Parathyroid adenoma (tissue), 2 donors: ENCODE measurements around the gene TM9SF2.

Experiments
- H2AFZ ChIP-seq: fragments of 300-600 bp; sonication (generic); one replicate; pipeline ENCODE4 v1.7.0; 2017; ENCODE audit warnings: antibody characterized with exemption, mild to moderate bottlenecking
- H3K27ac ChIP-seq: fragments of 300-600 bp; sonication (generic); one replicate; pipeline ENCODE4 v1.7.0; 2017
- H3K27me3 ChIP-seq: fragments of 300-600 bp; sonication (generic); one replicate; pipeline ENCODE4 v1.7.0; 2017; ENCODE audit warnings: low read length; ENCODE audit not compliant: control insufficient read depth, insufficient read depth
- H3K36me3 ChIP-seq: fragments of 300-600 bp; sonication (generic); one replicate; pipeline ENCODE4 v1.7.0; 2017; ENCODE audit warnings: low read length; ENCODE audit not compliant: control insufficient read depth, insufficient read depth
- H3K4me1 ChIP-seq: fragments of 300-600 bp; sonication (generic); one replicate; pipeline ENCODE4 v1.7.0; 2017; ENCODE audit warnings: control low read depth
- H3K4me2 ChIP-seq: fragments of 300-600 bp; sonication (generic); one replicate; pipeline ENCODE4 v1.7.0; 2017; ENCODE audit warnings: low read length
- H3K4me3 ChIP-seq: fragments of 300-600 bp; sonication (generic); one replicate; pipeline ENCODE4 v1.7.0; 2017; ENCODE audit warnings: low read depth, low read length
- H3K79me2 ChIP-seq: fragments of 300-600 bp; sonication (generic); one replicate; pipeline ENCODE4 v1.7.0; 2017; ENCODE audit warnings: control low read depth
- H3K9ac ChIP-seq: fragments of 300-600 bp; sonication (generic); one replicate; pipeline ENCODE4 v1.7.0; 2017; ENCODE audit warnings: mild to moderate bottlenecking
- H3K9me3 ChIP-seq: fragments of 300-600 bp; sonication (generic); one replicate; pipeline ENCODE4 v1.7.0; 2017; ENCODE audit warnings: low read length; ENCODE audit not compliant: control insufficient read depth
- TF ChIP-seq, protein P1 (sequence below): fragments of 300-600 bp; sonication (generic); IDR thresholded peaks from one replicate; pipeline ENCODE4 v1.7.0; 2017; ENCODE audit warnings: antibody characterized with exemption, mild to moderate bottlenecking
- donor health status: primary hyperparathyroidism.

TM9SF2 gene

DNA sequence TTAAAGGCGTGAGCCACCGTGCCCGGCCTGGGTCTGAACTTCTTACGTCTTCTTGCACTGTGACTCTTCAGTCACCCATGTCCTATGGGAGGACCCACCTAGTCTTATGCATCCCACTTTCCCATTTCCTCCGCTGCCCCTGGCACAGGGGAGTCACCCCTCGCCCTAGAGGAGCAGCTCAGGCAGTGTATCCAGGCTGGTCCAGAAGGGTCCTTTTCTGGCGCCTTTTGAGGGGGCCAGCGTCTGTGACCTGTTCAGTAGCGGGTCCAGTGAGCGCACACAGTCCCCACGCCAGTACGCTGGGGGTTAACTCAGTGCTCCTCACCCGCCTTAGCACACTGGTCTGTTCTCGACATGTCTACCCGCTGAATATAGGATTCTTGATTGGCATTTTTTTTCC is 107.1 kb downstream of the TM9SF2 start:
- no peaks in the 10 kb centered on the region for H3K9me3 ChIP-seq
- H2AFZ ChIP-seq: no peak overlapping the region
- no peak overlapping the region for H3K27ac ChIP-seq
- TF ChIP-seq, protein P1, sequence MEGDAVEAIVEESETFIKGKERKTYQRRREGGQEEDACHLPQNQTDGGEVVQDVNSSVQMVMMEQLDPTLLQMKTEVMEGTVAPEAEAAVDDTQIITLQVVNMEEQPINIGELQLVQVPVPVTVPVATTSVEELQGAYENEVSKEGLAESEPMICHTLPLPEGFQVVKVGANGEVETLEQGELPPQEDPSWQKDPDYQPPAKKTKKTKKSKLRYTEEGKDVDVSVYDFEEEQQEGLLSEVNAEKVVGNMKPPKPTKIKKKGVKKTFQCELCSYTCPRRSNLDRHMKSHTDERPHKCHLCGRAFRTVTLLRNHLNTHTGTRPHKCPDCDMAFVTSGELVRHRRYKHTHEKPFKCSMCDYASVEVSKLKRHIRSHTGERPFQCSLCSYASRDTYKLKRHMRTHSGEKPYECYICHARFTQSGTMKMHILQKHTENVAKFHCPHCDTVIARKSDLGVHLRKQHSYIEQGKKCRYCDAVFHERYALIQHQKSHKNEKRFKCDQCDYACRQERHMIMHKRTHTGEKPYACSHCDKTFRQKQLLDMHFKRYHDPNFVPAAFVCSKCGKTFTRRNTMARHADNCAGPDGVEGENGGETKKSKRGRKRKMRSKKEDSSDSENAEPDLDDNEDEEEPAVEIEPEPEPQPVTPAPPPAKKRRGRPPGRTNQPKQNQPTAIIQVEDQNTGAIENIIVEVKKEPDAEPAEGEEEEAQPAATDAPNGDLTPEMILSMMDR: no peak
- no peak overlapping the region for H3K9ac ChIP-seq
- H3K4me3 ChIP-seq: no peak overlapping the region
- no peaks in the 10 kb centered on the region for H3K4me1 ChIP-seq
- no peaks in the 10 kb centered on the region for H3K27me3 ChIP-seq
- H3K4me2 ChIP-seq: no peak overlapping the region
- H3K36me3 ChIP-seq: no peaks in the 10 kb centered on the region
- no peaks in the 10 kb centered on the region for H3K79me2 ChIP-seq

- Histone ChIP-seq H3K4me2 (no peak overlapping the region), H3K79me2 (no peaks in the 10 kb centered on the region), H3K27ac (no peak overlapping the region), H3K9ac (no peak overlapping the region), H3K9me3 (no peaks in the 10 kb centered on the region), H3K36me3 (no peaks in the 10 kb centered on the region), H3K4me1 (no peaks in the 10 kb centered on the region), H3K4me3 (no peak overlapping the region), H3K27me3 (no peaks in the 10 kb centered on the region), H2AFZ (no peak overlapping the region)
- TF ChIP-seq, protein P1: no peak
These were observed 109.5 kb downstream of the TM9SF2 start for GRCh38 chr13:99610702-99611289.
